Measurements from ENCODE around the gene FRMD4A.
"Not testable (repeated sequence)": the region's sequence is repeated elsewhere in the genome, so short reads cannot be mapped to it uniquely, and the experiment has no call there.

The FRMD4A gene

GRCh38 chr10:13717936-13718772 lies 612.6 kb downstream of the FRMD4A start:
- DNase-seq (ENCODE audit: low read depth), result no peak

DNA sequence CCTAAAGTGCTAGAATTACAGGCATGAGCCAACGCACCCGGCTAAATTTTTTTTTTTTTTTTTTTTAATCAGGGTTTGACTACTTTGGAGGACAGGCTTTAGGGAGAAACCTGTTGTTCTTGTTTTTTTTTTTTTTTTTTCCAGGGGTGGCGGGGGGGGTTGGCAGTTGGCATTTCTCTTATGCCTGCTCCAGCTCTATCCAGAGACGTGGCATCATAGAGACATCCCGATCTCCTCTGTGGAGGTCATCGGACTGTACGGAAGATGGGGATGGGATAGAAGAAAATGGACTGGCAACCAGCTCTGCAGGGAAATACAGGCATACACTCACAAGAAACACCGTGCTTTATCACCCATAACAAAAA lies 613.2 kb downstream of the FRMD4A start:
- DNase-seq (ENCODE audit: low read depth), result no peak

GRCh38 chr10:13716081-13717071 lies 614.3 kb downstream of the FRMD4A start:
- DNase-seq (ENCODE audit: low read depth), result no peak

DNA sequence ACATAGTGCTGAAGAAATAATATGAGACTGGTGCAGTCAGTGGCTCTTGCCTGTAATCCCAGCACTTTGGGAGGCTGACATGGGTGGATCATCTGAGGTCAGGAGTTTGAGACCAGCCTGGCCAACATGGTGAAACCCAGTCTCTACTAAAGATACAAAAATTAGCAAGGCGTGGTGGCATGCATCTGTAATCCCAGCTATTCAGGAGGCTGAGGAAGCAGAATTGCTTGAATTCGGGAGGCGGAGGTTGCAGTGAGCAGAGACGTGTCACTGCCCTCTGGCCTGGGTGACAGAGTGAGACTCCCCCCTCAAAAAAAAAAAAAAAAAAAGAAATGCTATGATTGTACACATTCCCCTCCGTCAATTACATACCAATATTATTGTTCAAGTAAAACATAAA lies 615.1 kb downstream of the FRMD4A start:
- not testable (repeated sequence) for DNase-seq (ENCODE audit: low read depth)

- DNase-seq (ENCODE audit: low read depth), result no peak
Measured at GRCh38 chr10:13715100-13715499, 615.6 kb downstream of the FRMD4A start.

GRCh38 chr10:13712837-13713581 lies 617.7 kb downstream of the FRMD4A start:
- no peak for DNase-seq (ENCODE audit: low read depth)

DNA sequence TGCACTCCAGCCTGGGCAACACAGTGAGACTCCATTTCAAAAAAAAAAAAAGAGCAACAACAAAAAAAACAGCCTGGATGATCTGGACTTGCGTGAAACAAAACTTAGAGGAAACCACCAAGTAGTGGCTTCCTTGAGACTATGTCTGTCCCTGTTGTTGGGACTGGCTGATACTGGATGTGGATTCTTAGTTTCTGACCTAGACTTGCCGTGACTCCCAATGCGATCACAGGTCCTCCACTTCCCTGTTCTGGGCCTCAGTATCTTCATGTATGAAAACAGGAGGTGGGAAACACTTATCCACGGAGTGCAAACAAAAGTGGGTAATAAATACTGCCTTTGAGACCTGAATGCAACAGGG lies 618.3 kb downstream of the FRMD4A start:
- no peak for DNase-seq (ENCODE audit: low read depth)

- DNase-seq (ENCODE audit: low read depth), result no peak
Measured at GRCh38 chr10:13711291-13711690, 619.4 kb downstream of the FRMD4A start.

GRCh38 chr10:13709931-13710650 lies 620.6 kb downstream of the FRMD4A start:
- no peak for DNase-seq (ENCODE audit: low read depth)

DNA sequence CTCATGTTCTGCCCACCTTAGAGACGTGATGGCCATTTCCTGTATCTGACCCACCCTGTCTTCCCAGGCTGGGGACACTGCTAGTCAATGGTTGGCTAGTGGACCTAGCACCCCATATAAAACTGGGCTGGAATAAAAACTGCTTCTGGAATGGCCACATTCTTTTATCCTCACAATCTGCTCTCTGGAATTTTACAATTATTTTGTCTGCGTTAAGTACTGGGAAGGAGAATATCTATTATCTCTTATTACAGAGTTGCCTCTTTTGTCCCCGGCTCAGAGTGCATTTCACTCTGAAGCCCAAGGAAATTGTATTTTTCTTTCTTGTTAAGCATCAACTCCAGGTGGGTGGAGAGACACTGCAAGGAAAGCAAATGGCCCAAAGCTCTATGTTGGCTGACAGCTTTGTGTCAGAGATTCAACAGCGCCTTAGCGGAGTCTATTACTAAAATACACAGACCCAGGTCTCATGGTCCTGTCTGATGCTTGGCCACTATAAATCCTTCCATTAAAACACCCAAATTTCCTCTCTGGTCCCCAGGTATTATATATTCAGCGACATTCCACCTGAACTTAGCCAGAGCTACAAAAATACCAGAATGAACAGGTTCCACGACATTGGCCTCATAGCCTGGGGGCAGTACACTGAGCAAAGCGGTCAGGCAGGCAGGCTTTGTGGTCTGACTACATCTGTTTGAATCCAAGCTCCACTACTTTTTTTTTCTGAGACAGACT lies 622.3 kb downstream of the FRMD4A start:
- DNase-seq (ENCODE audit: low read depth), result no peak

DNA sequence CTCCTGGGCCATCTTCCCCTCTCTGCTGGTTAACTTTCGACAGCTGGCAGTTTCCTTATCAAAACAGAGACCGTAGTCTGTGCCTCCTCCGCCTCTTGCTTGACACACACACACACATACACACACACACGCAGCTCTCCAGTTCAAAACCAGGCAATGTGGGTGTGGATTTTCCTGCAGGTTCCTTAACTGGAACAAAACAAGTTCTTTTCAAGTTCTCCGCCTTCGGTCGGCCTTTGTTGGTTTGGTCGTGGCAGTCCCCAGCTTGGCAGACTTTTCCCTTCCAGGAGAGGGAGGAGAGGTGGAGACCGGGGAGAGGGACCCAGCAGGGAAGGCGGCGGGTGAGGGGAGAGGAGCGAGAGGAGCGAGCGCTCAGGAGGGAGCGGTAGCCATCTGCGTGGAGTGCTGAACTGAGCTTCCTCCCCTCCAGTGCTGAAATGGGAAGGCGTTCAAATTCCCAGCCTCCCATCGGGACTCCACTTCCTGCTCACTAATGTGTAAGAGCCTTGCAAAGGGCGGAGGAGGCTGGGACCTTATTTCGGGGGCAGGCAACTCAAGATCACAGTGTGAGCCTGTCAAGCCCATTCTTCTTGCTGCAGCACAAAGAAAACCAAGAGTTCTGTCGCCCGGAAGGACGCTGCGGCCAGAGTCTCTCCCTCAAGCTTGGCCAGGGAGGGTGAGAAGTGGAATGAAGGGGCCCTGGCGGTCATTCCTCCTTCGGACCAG lies 623.4 kb downstream of the FRMD4A start:
- DNase-seq (ENCODE audit: low read depth), result no peak

- no peak for DNase-seq (ENCODE audit: low read depth)
Measured at GRCh38 chr10:13706604-13707003, 624.1 kb downstream of the FRMD4A start.

DNA sequence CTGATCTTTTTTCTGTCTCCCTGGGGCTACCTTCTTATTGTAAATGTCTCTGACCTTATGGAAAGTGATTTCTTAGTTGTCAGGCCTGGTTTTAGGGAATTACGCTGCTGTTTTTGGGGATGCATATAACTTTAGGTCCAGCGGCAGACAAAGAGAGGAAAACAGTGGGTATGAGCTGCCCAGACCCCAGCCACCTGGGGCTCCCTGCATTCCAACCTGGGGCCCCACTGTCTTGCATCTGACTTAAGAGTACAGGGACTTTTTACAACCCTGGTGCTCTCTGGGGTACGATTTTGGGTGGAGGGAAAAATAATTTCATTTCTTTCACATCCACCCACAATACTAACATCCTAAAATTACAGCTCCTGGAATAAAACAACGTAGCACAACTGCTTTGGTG lies 624.5 kb downstream of the FRMD4A start:
- DNase-seq (ENCODE audit: low read depth), result no peak

DNA sequence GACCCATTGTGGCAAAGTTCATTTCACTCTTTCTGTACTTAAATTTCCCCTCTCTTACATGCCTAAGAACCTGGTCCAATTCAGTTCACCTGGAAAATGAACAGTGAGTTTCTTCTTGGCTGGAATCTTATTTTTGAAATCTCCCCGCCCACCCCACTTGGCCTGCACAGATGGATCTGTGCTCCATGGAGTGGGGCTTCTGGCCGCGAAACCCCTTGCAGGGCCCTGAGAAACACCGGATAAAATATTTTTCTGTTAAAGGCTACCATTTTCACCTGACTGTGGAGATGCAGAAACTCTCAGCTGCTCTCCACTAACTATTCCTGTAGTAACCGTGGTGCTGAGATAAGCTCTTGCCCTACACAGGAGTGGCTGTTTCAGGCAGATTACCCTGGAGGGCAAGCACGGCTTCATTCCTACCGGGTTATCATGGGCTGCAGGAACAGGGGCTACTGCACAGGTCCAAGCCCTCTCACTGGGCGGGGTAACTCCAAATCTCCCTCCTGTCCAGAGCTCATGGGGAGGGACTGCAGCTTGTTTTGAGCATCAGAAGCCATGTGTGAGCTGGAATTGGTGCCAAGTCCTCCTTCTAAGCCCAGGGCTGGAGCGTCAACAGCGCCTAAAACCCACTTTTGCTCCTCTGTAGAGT lies 625.1 kb downstream of the FRMD4A start:
- DNase-seq (ENCODE audit: low read depth), result no peak

- no peak for DNase-seq (ENCODE audit: low read depth)
Measured at GRCh38 chr10:13704964-13705363, 625.8 kb downstream of the FRMD4A start.

GRCh38 chr10:13703997-13704536 lies 626.7 kb downstream of the FRMD4A start:
- DNase-seq (ENCODE audit: low read depth), result no peak

DNA sequence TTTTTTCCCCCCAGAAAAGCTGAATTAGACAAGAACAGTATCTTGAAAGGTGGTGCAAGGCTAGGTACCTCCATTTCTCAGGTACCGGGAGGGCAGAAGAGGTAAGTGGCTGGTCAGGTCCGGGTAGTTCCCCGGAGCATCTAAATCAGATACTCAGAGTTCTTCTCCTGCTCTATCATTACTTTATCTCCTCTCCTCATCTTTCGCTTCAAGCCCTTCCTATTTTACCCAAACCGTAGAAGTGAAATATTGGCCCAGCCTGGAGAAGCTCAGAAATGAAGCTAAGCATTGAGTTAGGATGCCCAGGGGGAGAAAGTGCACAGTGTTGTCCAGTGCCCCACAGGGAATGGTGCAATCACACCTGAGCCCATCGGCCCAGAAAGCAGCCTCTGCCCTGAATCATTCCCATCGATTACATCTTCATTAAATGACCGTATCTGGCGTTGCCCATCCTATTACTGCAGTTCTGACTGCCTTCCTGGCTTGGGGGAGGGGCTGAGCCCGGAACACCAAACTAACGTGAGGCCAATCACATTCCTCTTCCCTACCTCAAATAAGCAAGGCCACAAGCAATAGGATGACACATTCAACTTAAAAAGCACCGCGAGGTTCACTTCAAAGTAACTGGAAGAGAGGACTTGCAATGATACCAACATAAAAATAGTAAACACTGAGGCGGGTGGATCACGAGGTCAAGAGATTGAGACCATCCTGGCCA lies 627.5 kb downstream of the FRMD4A start:
- no peak for DNase-seq (ENCODE audit: low read depth)

GRCh38 chr10:13701157-13701919 lies 629.4 kb downstream of the FRMD4A start:
- no peak for DNase-seq (ENCODE audit: low read depth)

Measured in activated T-helper 9 cell treated with anti-CD3 and anti-CD28 coated beads, Interleukin-2, amount 50 U/mL, for 16 hours (primary cell).